GM12878 (cell line): ENCODE measurements around the gene PFKFB2. TPM values are rescaled to one million over a fixed set of nuclear protein-coding genes. Genes with fewer than 3 reads are reported as not detected.

Source experiments
- ATAC-seq: fragments of 200-7000 bp; cut with Tn5 transposase; 3 replicates; pipeline ENCODE4 v1.9.1; 2020; ENCODE audit warnings: mild to moderate bottlenecking, moderate library complexity
- BruUV-seq: library from RNA; stranded (reverse); fragments of 400-500 nt; replicated peaks from 2 replicates; lab custom pipeline; 2021; lab: Mats Ljungman, UMichigan
- CTCF ChIA-PET: fragments of 300-600 bp; sonication (Branson Sonifier 250); formaldehyde crosslinking; extraction: SDS; loops from one replicate; lab custom pipeline; 2021; ENCODE audit warnings: inconsistent platforms; lab: Yijun Ruan, JAX
- POLR2A ChIA-PET: fragments of 350-600 bp; formaldehyde crosslinking; extraction: SDS; loops from one replicate; lab custom pipeline; 2021; ENCODE audit warnings: inconsistent platforms; lab: Charles Lee
- RAD21 ChIA-PET: fragments of 300-600 bp; sonication (Branson Sonifier 250); formaldehyde crosslinking; loops from one replicate; lab custom pipeline; 2023; ENCODE audit warnings: antibody characterized with exemption; ENCODE audit not compliant: unreplicated experiment; lab: Charles Lee
- SMC1A ChIA-PET: fragments of 300-600 bp; sonication (Branson Sonifier 250); formaldehyde crosslinking; loops from one replicate; lab custom pipeline; 2023; ENCODE audit not compliant: unreplicated experiment, uncharacterized antibody; lab: Charles Lee
- DNase-seq: peaks from one replicate; pipeline ENCODE4 v3.0.0-alpha.2; 2011; ENCODE audit warnings: low read depth, low spot score
- FAIRE-seq: peaks from 3 replicates; lab custom pipeline; 2011; peaks lifted over from hg19 to GRCh38; lab: Jason Lieb, UNC
- H2AFZ ChIP-seq: 2 replicates; pipeline ENCODE4 v1.6.0; 2011; ENCODE audit warnings: low read depth, low read length, control low read depth; ENCODE audit not compliant: control insufficient read depth
- H3K27ac ChIP-seq: 2 replicates; pipeline ENCODE4 v1.5.1; 2011; ENCODE audit warnings: control low read depth; ENCODE audit not compliant: control insufficient read depth, insufficient read depth
- H3K27me3 ChIP-seq, 2 experiments: replicated peaks in 1 of 2; 2 replicates each; pipeline versions ENCODE4 v1.6.0 to v1.6.1; 2011; ENCODE audit warnings: low read length in 1 of 2; ENCODE audit not compliant: control insufficient read depth in 2 of 2, insufficient read depth in 2 of 2
- H3K36me3 ChIP-seq, 2 experiments: 2 replicates each; pipeline ENCODE4 v1.5.1; 2011; ENCODE audit warnings: low read length in 1 of 2; ENCODE audit not compliant: control insufficient read depth in 2 of 2, insufficient read depth in 2 of 2
- H3K4me1 ChIP-seq: 2 replicates; pipeline ENCODE4 v1.6.1; 2011; ENCODE audit warnings: mild to moderate bottlenecking, low read length, moderate library complexity, mixed read lengths; ENCODE audit not compliant: control insufficient read depth, insufficient read depth
- H3K4me2 ChIP-seq: 2 replicates; pipeline ENCODE4 v1.6.0; 2011; ENCODE audit warnings: control low read depth; ENCODE audit not compliant: control insufficient read depth, insufficient read depth
- H3K4me3 ChIP-seq: fragments of 200-600 bp; sonication (generic); 2 replicates; pipeline ENCODE4 v1.5.1; 2016
- H3K79me2 ChIP-seq: 2 replicates; pipeline ENCODE4 v1.6.0; 2011; ENCODE audit warnings: low read length; ENCODE audit not compliant: control insufficient read depth, insufficient read depth
- H3K9ac ChIP-seq: 2 replicates; pipeline ENCODE4 v1.8.0; 2011; ENCODE audit warnings: low read length, control low read depth, mixed read lengths; ENCODE audit not compliant: control insufficient read depth, insufficient read depth
- H3K9me3 ChIP-seq: replicated peaks from 3 replicates; pipeline ENCODE4 v1.5.1; 2011; ENCODE audit warnings: mild to moderate bottlenecking, low read length; ENCODE audit not compliant: control insufficient read depth, insufficient read depth
- H4K20me1 ChIP-seq: 2 replicates; pipeline ENCODE4 v1.6.0; 2011; ENCODE audit not compliant: control insufficient read depth, insufficient read depth
- EZH2 ChIP-seq: IDR thresholded peaks from 2 replicates; pipeline ENCODE4 v1.6.1; 2012; ENCODE audit warnings: low read depth, mild to moderate bottlenecking, control low read depth, inconsistent platforms, low read length, borderline replicate concordance; ENCODE audit not compliant: control insufficient read depth
- HDGF ChIP-seq: fragments of 450-650 bp; IDR thresholded peaks from 2 replicates; pipeline ENCODE4 v1.6.1; 2016; ENCODE audit warnings: antibody characterized with exemption
- POLR2AphosphoS2 ChIP-seq: IDR thresholded peaks from 2 replicates; pipeline ENCODE4 v1.6.1; 2011; ENCODE audit warnings: low read depth, mild to moderate bottlenecking, low read length, improper control_type of control experiment, moderate library complexity
- RBBP5 ChIP-seq: fragments of 200-600 bp; sonication (generic); conservative IDR thresholded peaks from 2 replicates; pipeline ENCODE4 v1.6.1; 2016
- TCF3 ChIP-seq: IDR thresholded peaks from 2 replicates; pipeline ENCODE4 v1.6.1; 2012; ENCODE audit warnings: low read depth, mild to moderate bottlenecking, low read length, borderline replicate concordance; ENCODE audit not compliant: insufficient read depth
- YY1 ChIP-seq: IDR thresholded peaks from 2 replicates; pipeline ENCODE4 v1.6.1; 2011; ENCODE audit warnings: low read depth, mild to moderate bottlenecking, low read length
- ZSCAN29 ChIP-seq: fragments of 450-650 bp; IDR thresholded peaks from 2 replicates; pipeline ENCODE4 v1.6.1; 2017; ENCODE audit warnings: mild to moderate bottlenecking, moderate library complexity
- WGBS: methylation state at CpG from one replicate; pipeline ENCODE4 v1.1.6; 2016; ENCODE audit warnings: low lambda C conversion rate; ENCODE audit not compliant: insufficient replicate concordance, insufficient coverage; ENCODE audit errors: missing lambda C conversion rate; 5-methylcytosine and 5-hydroxymethylcytosine counted together
- in situ Hi-C: fragments of 300-500 bp; cut with MboI; formaldehyde crosslinking; loops from 9 replicates; pipeline ENCODE4 v1.14.3; 2018; ENCODE audit warnings: mixed read lengths
- intact Hi-C: fragments of 100-400 bp; cut with micrococcal nuclease; formaldehyde crosslinking; loops from one replicate; pipeline ENCODE4 v1.14.2; 2022; ENCODE audit not compliant: unreplicated experiment
- polyA plus RNA-seq, 11 experiments: library from polyadenylated mRNA; depleted of rRNA in 4 of 11; unstranded in 6 of 11; stranded (reverse) in 5 of 11; fragments of >200 nt; fragmentation: Nextera tagmentation in 4 of 11; fragmentation: Illumina TruSeq in 1 of 11; extraction: Ambion mirVana in 4 of 11; extraction: Trizol in 1 of 11; gene quantifications; 1 replicate in 1 of 11; 2 replicates in 10 of 11; pipeline versions ENCODE4 v1.2.1 to v1.2.3, GENCODE V29; 2011 to 2016; ENCODE audit warnings: inconsistent platforms in 2 of 11, missing spikeins in 2 of 11, low read depth in 1 of 11
- total RNA-seq, 4 experiments: library from RNA; depleted of rRNA in 3 of 4; stranded (reverse); fragments of >200 nt in 3 of 4; fragmentation: Illumina TruSeq in 1 of 4; extraction: Trizol in 1 of 4; gene quantifications; 2 replicates each; pipeline versions ENCODE4 v1.2.1 to v1.2.3, GENCODE V29; 2013 to 2021
- TF ChIP-seq, protein P1 (sequence below): IDR thresholded peaks from 2 replicates; pipeline ENCODE4 v1.6.1; 2011; ENCODE audit warnings: borderline replicate concordance, low read depth, mild to moderate bottlenecking, moderate library complexity, mixed read lengths, low read length; ENCODE audit not compliant: insufficient read depth; ENCODE audit errors: extremely low read length

PFKFB2 gene
- total and polyA plus RNA-seq, 10 of the 15 experiments (the other 5 are each of a cell fraction or from before 2014, with no cell fraction given): 0.40 to 1.3 (median 1.0) TPM

DNA sequence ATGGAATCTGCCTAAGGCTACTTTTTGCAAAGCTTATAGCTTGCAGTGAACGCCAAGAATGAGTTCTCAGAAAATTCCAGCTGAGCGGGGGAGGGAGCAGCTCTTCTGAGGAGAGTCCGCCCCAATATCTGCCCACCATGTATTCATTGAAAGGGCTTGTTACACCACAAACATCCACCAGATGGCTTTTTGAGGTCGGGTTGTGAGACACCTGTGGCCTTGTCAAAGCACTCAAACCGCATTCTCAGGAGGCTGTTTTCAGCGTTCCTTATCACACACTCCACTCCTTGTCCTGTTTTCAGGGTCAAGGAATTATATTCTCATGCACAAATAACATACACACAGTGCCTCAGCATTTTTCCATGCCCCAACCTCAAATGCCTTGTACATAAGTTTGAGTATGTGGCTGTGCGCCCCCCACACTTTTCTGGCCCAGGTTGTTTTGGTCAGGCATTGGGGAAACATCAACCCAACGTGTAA, 31.7 kb downstream of the PFKFB2 start (continued):
- TF ChIP-seq, protein P1, sequence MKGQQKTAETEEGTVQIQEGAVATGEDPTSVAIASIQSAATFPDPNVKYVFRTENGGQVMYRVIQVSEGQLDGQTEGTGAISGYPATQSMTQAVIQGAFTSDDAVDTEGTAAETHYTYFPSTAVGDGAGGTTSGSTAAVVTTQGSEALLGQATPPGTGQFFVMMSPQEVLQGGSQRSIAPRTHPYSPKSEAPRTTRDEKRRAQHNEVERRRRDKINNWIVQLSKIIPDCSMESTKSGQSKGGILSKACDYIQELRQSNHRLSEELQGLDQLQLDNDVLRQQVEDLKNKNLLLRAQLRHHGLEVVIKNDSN: no peak

DNA sequence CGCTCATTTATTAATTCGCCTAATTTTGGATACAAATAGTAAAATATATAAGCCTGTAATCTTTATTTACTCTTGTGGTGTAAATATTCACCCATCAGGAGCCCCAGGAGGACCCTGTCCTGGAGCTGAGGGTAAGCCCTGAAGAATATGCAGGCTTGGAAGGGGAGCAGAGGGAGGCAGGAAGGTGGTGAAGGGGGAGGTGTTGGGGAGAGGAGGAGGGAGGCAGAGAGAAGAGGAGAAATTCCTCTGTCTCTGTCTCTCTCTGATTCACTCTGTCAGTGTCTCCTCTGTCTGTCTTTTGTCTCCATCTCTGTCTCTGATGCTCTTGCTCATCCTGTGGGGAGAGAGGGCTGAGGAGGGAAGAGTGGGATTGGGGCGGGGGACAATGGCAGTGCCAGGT, 32.8 kb downstream of the PFKFB2 start:
- H3K9ac ChIP-seq: no peak overlapping the region
- no peaks in the 10 kb centered on the region for H3K36me3 ChIP-seq
- no TSS peak for BruUV-seq
- RAD21 ChIA-PET: interaction anchor here (0.7 kb wide), 1 partner anchor 12 kb away, joined by 3 read pairs; no protein-coding TSS in a partner anchor
- no peak overlapping the region for H2AFZ ChIP-seq
- CTCF ChIA-PET: interaction anchor here (2.0 to 8.3 kb wide), 4 partner anchors 9 to 320 kb away, joined by 6 to 154 read pairs (median 22); partner anchors contain the start of genes C1orf116 and YOD1
- DNase-seq (no peak), ATAC-seq (no peak), FAIRE-seq (no peak)
- in situ Hi-C loops: loop anchor here (5.0 kb wide), 1 partner anchor 411 kb away; the partner anchor contains the start of gene CR1
- 95% methylated on average over 3 of the region's 3 CpGs for WGBS
- H3K27me3 ChIP-seq: no peaks in the 10 kb centered on the region
- no peak overlapping the region for H3K27ac ChIP-seq
- H3K4me1 ChIP-seq: peaks cover 4% of the 10 kb centered on the region; the same call in 1 of the 2 replicates
- TF ChIP-seq ZSCAN29 (no peak), TCF3 (no peak), YY1 (no peak), HDGF (no peak), POLR2AphosphoS2 (no peak), RBBP5 (no peak), EZH2 (no peak)
- H3K4me2 ChIP-seq: no peak overlapping the region
- H4K20me1 ChIP-seq: no peaks in the 10 kb centered on the region
- POLR2A ChIA-PET: no interaction called here
- SMC1A ChIA-PET: interaction anchor here (0.7 to 4.7 kb wide), 2 partner anchors 320 to 330 kb away, joined by 5 to 69 read pairs; no protein-coding TSS in a partner anchor
- H3K79me2 ChIP-seq: no peaks in the 10 kb centered on the region
- no peak overlapping the region for H3K4me3 ChIP-seq
- H3K9me3 ChIP-seq: no peaks in the 10 kb centered on the region
- intact Hi-C loops: no loop called here
